Tibial artery (tissue), 4 donors: Measurements from ENCODE around the gene MAPK1.
"Not testable (repeated sequence)": the region's sequence is repeated elsewhere in the genome, so short reads cannot be mapped to it uniquely, and the experiment has no call there.

ENCODE experiments used
- DNase-seq, 2 donors: peaks; one replicate each; pipeline ENCODE4 v3.0.0-alpha.2; 2019
- H3K27ac ChIP-seq, 2 donors: fragments of 200-600 bp; sonication (generic) in 1 of 2; 1 replicate in 1 of 2; 2 replicates in 1 of 2; pipeline ENCODE4 v1.5.1; 2018 to 2019; ENCODE audit warnings: mild to moderate bottlenecking in 1 of 2
- H3K27me3 ChIP-seq, 2 donors: fragments of 200-600 bp; sonication (generic) in 1 of 2; one replicate each; pipeline versions ENCODE4 v1.5.1 to v1.6.0; 2016 to 2019
- H3K36me3 ChIP-seq, 3 donors: fragments of 200-600 bp; sonication (generic) in 2 of 3; one replicate each; pipeline ENCODE4 v1.5.1; 2016 to 2019; ENCODE audit warnings: mild to moderate bottlenecking in 2 of 3
- H3K4me1 ChIP-seq, 4 donors: fragments of 200-600 bp; sonication (generic) in 2 of 4; 1 replicate in 3 of 4; 2 replicates in 1 of 4; pipeline ENCODE4 v1.5.1; 2016 to 2019
- H3K4me3 ChIP-seq, 2 donors: fragments of 200-600 bp; sonication (generic) in 1 of 2; 1 replicate in 1 of 2; 2 replicates in 1 of 2; pipeline ENCODE4 v1.5.1; 2018 to 2019; ENCODE audit warnings: mild to moderate bottlenecking in 2 of 2
- H3K9me3 ChIP-seq, 3 donors: fragments of 200-600 bp; sonication (generic) in 1 of 3; one replicate each; pipeline ENCODE4 v1.5.1; 2016 to 2019
- intact Hi-C: fragments of 100-400 bp; cut with DNase I; formaldehyde crosslinking; loops from one replicate; pipeline ENCODE4 v1.15.0; 2023; ENCODE audit warnings: low total_unique reads
- TF ChIP-seq, protein P1 (sequence below), 2 experiments: fragments of 200-600 bp in 1 of 2; fragments of 450-650 bp in 1 of 2; IDR thresholded peaks; one replicate each; pipeline ENCODE4 v1.5.1; 2017 to 2019; ENCODE audit warnings: antibody characterized with exemption in 2 of 2, mild to moderate bottlenecking in 1 of 2, moderate library complexity in 1 of 2

MAPK1 gene

DNA sequence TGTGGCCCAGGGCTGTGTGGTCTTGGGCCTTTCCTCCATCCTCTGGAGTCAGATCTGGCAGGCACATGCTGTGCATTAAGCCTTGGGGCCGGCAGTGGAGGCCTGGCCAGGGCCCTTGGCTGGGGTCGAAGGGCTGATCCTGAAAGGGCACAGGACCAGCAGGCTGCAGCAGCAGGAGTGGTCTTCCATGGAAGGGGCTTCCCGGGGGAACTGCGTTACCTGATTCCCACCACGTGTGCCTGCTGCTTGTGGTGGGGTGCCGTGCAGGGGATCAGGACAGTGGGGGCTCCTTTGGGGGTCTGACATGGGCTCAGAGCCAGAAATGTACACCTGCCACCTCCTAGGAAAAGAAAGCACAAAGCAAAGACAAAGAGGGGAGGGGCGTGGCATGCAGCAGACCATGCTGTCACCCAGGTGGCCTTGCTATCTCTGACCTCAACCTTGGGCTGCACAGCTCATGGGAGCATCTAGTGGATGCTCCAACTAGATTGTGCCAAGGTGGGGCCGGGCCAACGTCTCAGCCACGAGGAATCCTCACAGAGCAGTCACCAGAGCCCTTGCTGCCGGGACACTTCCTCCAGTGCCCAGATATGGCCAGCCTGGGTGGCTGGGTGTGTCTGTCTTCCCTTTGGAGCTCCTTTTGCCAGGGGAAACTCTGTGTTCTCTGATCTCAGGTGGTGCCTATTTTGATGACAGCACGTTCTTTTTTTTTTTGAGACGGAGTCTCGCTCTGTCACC lies 113.9 kb downstream of the MAPK1 start:
- no peaks in the 10 kb centered on the region for H3K9me3 ChIP-seq
- no peak overlapping the region for H3K4me3 ChIP-seq
- no peak overlapping the region for H3K27ac ChIP-seq
- intact Hi-C loops: no loop called here
- peaks cover 0 to 19% (median 14%) of the 10 kb centered on the region in 4 donors for H3K4me1 ChIP-seq
- H3K36me3 ChIP-seq: peaks cover 0 to 22% (median 5%) of the 10 kb centered on the region in 3 donors
- no peak for DNase-seq
- TF ChIP-seq, protein P1, sequence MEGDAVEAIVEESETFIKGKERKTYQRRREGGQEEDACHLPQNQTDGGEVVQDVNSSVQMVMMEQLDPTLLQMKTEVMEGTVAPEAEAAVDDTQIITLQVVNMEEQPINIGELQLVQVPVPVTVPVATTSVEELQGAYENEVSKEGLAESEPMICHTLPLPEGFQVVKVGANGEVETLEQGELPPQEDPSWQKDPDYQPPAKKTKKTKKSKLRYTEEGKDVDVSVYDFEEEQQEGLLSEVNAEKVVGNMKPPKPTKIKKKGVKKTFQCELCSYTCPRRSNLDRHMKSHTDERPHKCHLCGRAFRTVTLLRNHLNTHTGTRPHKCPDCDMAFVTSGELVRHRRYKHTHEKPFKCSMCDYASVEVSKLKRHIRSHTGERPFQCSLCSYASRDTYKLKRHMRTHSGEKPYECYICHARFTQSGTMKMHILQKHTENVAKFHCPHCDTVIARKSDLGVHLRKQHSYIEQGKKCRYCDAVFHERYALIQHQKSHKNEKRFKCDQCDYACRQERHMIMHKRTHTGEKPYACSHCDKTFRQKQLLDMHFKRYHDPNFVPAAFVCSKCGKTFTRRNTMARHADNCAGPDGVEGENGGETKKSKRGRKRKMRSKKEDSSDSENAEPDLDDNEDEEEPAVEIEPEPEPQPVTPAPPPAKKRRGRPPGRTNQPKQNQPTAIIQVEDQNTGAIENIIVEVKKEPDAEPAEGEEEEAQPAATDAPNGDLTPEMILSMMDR (IDR thresholded peaks at IDR 0.05): no peak
- H3K27me3 ChIP-seq: no peaks in the 10 kb centered on the region

DNA sequence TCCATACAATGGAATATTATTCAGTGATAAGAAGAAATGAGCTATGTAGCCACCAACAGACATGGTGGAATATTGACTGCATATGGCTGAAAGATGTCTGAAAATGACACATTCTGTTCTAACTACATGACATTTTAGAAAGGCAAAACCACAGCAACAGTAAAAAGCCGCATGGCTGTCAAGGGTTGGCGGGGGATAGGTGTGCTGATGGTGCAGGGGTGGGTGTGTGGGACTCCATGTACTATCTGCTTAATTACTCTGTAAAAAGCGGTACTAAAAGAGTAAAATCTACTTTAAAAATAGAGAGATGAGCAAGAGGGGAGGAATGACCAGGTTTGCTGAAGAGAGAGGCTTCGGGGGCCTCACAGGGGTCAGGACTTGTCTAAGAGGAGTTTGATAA lies 115.2 kb downstream of the MAPK1 start:
- intact Hi-C loops: no loop called here
- Histone ChIP-seq H3K27me3 (no peaks in the 10 kb centered on the region), H3K36me3 (peaks cover 0 to 9% (median 0%) of the 10 kb centered on the region in 3 donors), H3K4me1 (peaks cover 0 to 19% (median 14%) of the 10 kb centered on the region in 4 donors), H3K4me3 (no peak overlapping the region), H3K9me3 (no peaks in the 10 kb centered on the region), H3K27ac (no peak overlapping the region)
- TF ChIP-seq, protein P1 (IDR thresholded peaks at IDR 0.05): no peak
- DNase-seq: no peak

DNA sequence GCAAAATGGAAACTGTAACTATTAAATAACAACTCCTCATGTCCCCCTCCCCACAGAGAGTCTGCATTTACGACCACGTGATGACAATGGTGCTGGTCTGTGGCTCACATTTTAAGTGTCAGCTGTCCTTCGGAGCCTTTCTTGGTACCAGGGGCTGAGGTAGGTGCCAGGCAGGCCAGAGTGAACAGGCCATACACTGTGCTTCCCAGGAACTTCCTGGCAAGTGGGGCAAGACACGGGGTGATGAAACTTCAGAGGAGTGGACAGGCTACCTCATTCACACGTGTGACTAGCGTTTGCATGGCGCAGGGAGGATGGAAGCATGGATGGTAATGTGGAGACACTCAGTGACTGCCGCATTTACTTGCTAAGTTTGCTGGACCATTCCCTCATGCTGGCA lies 121.5 kb downstream of the MAPK1 start:
- no peaks in the 10 kb centered on the region for H3K9me3 ChIP-seq

DNA sequence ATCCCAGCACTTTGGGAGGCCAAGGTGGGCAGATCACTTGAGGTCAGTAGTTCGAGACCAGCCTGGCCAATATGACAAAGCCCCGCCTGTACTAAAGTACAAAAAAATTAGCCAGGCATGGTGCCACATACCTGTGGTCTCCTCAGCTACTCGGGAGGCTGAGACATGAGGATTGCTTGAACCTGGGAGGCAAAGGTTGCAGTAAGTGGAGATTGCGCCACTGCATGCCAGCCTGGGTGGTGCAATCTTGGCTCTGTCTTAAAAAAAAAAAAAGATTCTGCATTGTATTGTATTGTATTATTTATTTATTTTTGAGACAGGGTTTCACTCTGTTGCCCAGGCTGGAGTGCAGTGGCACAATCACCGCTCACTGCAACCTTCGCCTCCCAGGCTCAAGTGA lies 122.5 kb downstream of the MAPK1 start:
- DNase-seq, H3K4me1 ChIP-seq, H3K36me3 ChIP-seq, H3K9me3 ChIP-seq, intact Hi-C loops, H3K4me3 ChIP-seq, H3K27ac ChIP-seq, H3K27me3 ChIP-seq: not testable (repeated sequence)

More for the DNA sequence above, 121.5 kb downstream of the MAPK1 start:
- no peaks in the 10 kb centered on the region for H3K36me3 ChIP-seq
- TF ChIP-seq, protein P1 (IDR thresholded peaks at IDR 0.05): no peak
- H3K4me1 ChIP-seq: no peaks in the 10 kb centered on the region
- intact Hi-C loops: no loop called here
- no peak for DNase-seq
- H3K4me3 ChIP-seq: no peak overlapping the region
- no peak overlapping the region for H3K27ac ChIP-seq
- no peaks in the 10 kb centered on the region for H3K27me3 ChIP-seq

DNA sequence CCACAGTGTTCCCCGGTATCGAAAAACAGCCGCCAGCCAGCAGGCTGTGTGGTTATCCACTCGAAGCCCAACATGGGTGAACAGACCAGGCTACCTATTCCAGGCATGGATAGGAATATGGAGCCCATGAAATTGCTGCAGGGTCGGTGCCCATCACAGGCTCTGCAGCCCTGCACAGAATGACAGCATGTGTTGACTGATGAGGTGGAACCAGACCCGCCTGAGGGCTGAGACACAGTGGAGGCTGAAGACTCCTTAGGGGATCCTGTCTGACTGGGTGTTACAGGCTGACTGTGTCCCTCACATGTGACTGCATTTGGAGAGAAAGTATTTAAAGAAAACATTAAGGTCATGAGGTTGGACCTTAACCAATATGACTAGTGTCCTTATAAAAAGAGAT lies 125.7 kb downstream of the MAPK1 start:
- no peak for DNase-seq
- TF ChIP-seq, protein P1 (IDR thresholded peaks at IDR 0.05): no peak
- Histone ChIP-seq H3K27me3 (no peaks in the 10 kb centered on the region), H3K36me3 (no peaks in the 10 kb centered on the region), H3K4me1 (no peaks in the 10 kb centered on the region), H3K27ac (no peak overlapping the region), H3K9me3 (no peaks in the 10 kb centered on the region), H3K4me3 (no peak overlapping the region)
- intact Hi-C loops: no loop called here

DNA sequence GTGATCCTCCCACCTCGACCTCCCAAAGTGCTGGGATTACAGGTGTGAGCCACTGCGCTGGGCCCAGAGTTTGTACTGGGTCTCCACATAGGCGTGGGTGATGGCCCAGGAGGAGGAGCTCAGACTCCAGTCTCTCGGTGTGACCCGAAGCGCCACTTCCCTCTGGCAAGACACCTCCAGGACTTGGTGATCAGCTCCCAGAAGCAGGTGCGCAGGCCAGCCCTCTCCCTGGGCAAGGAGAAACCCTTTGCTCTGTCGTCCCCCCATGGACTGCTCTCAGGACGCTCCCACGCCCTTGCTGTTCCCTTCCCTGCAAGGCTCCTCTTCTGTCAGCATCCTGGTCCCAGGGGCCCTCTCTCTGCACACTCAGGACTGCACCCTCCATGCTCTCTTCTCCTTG lies 126.4 kb downstream of the MAPK1 start:
- TF ChIP-seq, protein P1 (IDR thresholded peaks at IDR 0.05): no peak
- no peaks in the 10 kb centered on the region for H3K9me3 ChIP-seq
- H3K36me3 ChIP-seq: no peaks in the 10 kb centered on the region
- DNase-seq: no peak
- intact Hi-C loops: no loop called here
- H3K27ac ChIP-seq: no peak overlapping the region
- H3K4me3 ChIP-seq: no peak overlapping the region
- H3K27me3 ChIP-seq: no peaks in the 10 kb centered on the region
- peaks cover 0 to 5% (median 4%) of the 10 kb centered on the region in 4 donors for H3K4me1 ChIP-seq
